ENCODE data around the gene OR2K2.
"Not testable (repeated sequence)": the region's sequence is repeated elsewhere in the genome, so short reads cannot be mapped to it uniquely, and the experiment has no call there.

The OR2K2 gene

GRCh38 chr9:111330124-111330523 lies at the start of gene OR2K2:
Gene OR2K2, minus strand, starts transcription at chr9:111330224. Its CDS starts 1,791 bp downstream, at chr9:111328433.
- DNase-seq (ENCODE audit: low read depth in 2 of 2) = no peak

GRCh38 chr9:111375817-111376564 lies 46.0 kb upstream of the OR2K2 start:
- DNase-seq (ENCODE audit: low read depth in 2 of 2) = no peak

- DNase-seq (ENCODE audit: low read depth in 2 of 2) = no peak
Measured at GRCh38 chr9:111375062-111375461, 45.0 kb upstream of the OR2K2 start.

- no peak for DNase-seq (ENCODE audit: low read depth in 2 of 2)
Measured at GRCh38 chr9:111372297-111372696, 42.3 kb upstream of the OR2K2 start.

- no peak for DNase-seq (ENCODE audit: low read depth in 2 of 2)
Measured at GRCh38 chr9:111366978-111367377, 37.0 kb upstream of the OR2K2 start.

- no peak for DNase-seq (ENCODE audit: low read depth in 2 of 2)
Measured at GRCh38 chr9:111362526-111362925, 32.5 kb upstream of the OR2K2 start.

GRCh38 chr9:111360881-111361280 lies 30.9 kb upstream of the OR2K2 start:
- DNase-seq (ENCODE audit: low read depth in 2 of 2) = no peak

GRCh38 chr9:111356481-111357244 lies 26.6 kb upstream of the OR2K2 start:
- no peak for DNase-seq (ENCODE audit: low read depth in 2 of 2)

- DNase-seq (ENCODE audit: low read depth in 2 of 2) = no peak
Measured at GRCh38 chr9:111352545-111352944, 22.5 kb upstream of the OR2K2 start.

- DNase-seq (ENCODE audit: low read depth in 2 of 2) = no peak
Measured at GRCh38 chr9:111350556-111350955, 20.5 kb upstream of the OR2K2 start.

GRCh38 chr9:111349766-111350165 lies 19.7 kb upstream of the OR2K2 start:
- DNase-seq (ENCODE audit: low read depth in 2 of 2) = no peak

GRCh38 chr9:111348821-111349271 lies 18.8 kb upstream of the OR2K2 start:
- DNase-seq (ENCODE audit: low read depth in 2 of 2) = no peak

- not testable (repeated sequence) for DNase-seq (ENCODE audit: low read depth in 2 of 2)
Measured at GRCh38 chr9:111334318-111334863, 4.4 kb upstream of the OR2K2 start.

- DNase-seq (ENCODE audit: low read depth in 2 of 2) = no peak
Measured at GRCh38 chr9:111320631-111321030, 9.4 kb downstream of the OR2K2 start.

GRCh38 chr9:111316796-111317195 lies 13.2 kb downstream of the OR2K2 start:
- DNase-seq (ENCODE audit: low read depth in 2 of 2) = no peak

GRCh38 chr9:111305914-111306313 lies 24.1 kb downstream of the OR2K2 start:
- no peak for DNase-seq (ENCODE audit: low read depth in 2 of 2)

- DNase-seq (ENCODE audit: low read depth in 2 of 2) = not testable (repeated sequence)
Measured at GRCh38 chr9:111304000-111304399, 26.0 kb downstream of the OR2K2 start.

GRCh38 chr9:111301195-111301594 lies 28.8 kb downstream of the OR2K2 start:
- DNase-seq (ENCODE audit: low read depth in 2 of 2) = no peak

- no peak for DNase-seq (ENCODE audit: low read depth in 2 of 2)
Measured at GRCh38 chr9:111300140-111300735, 29.8 kb downstream of the OR2K2 start.

- not testable (repeated sequence) for DNase-seq (ENCODE audit: low read depth in 2 of 2)
Measured at GRCh38 chr9:111299599-111299966, 30.4 kb downstream of the OR2K2 start.

GRCh38 chr9:111298731-111299598 lies 31.1 kb downstream of the OR2K2 start:
- DNase-seq (ENCODE audit: low read depth in 2 of 2) = no peak

All from stimulated activated CD8-positive, alpha-beta memory T cell treated with anti-CD3 and anti-CD28 coated beads, Interleukin-15, amount 100 ng/mL, for 4 hours (primary cell).